Measurements from ENCODE around the gene MED12L.
"Not testable (repeated sequence)": the region's sequence is repeated elsewhere in the genome, so short reads cannot be mapped to it uniquely, and the experiment has no call there.

MED12L gene

DNA sequence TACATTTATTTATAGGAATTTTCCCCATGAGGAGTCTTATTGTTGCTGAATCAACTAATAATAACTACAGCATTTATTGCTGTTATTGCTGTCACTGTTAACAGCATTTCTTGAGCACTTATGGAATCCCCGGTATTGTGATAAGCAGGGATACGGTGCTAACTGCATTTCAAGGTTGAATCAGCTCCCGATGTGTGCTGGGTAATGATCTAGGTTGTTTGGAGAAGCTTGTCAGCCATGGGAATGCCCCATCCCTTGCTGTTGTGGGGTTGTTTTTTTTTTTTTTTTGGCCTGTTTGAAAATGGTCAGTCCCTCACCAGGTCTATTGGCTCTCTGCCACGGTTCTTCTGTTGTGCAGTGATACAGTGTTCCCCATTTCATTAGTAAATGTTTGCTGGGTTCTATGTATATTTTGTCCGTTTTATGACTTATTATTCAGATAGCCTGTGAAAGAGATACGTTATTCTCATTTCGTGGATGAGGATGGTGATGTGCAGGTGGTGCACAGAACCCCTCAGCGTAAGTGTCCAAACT lies 48.5 kb downstream of the MED12L start:
- DNase-seq (ENCODE audit: low read depth in 2 of 2), result no peak

DNA sequence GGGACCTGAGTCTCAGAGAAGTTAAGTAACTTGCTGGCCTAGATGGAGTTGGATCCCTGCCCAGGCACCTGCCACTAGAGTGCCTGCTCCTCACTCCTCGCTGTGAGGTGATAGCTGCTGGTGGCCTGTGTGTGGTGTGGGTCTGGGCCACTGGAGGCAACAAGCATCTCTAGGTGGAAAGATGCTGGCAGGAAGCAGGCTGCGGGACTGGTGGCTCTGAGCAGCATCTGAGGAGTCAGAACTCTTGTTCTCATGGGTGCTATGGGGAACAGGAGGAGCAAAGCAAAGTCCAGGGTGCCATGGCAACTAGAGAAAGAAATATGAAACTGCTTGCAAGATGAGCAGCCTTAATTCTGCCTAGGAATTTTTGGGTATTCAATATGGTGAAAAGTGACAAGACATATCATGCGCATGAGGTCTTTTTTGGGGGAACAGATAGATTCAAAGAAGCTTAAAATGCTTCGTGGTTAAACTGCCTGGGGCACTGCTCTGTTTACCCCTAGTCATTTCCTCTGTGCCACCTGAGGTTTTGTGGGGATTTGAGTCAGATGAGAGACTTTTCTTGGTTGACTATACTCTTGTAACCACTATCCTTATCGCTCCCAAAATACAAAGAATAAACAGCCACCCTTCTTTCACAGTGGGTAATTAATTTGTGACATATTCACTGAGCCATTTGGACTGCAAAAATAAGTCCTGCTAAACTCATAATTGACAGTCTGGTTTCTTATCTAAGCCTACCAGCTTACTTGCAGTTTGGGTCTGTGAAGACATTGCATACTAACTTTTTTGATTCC lies 50.3 kb downstream of the MED12L start:
- no peak for DNase-seq (ENCODE audit: low read depth in 2 of 2)

GRCh38 chr3:151142929-151143328 lies 57.5 kb downstream of the MED12L start:
- DNase-seq (ENCODE audit: low read depth in 2 of 2), result no peak

DNA sequence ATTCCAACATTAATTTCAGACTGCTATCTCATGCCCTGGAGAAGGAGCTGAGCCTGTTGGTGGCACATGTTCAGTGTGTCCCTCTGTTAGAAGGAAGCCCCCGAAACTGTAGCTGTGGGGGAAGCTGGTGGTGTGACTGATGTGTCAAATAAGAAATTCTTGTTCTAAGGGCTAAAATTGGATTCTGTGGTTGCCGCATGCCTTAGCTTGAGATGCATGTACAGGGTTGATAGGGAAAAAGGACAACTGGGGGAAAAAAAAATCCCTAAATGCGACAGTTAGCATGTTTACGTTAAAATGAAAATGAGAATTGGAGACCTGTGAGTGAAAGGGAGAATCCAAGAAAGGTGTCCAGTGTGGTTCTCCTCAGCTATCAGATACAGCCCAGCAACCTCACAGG lies 58.6 kb downstream of the MED12L start:
- DNase-seq (ENCODE audit: low read depth in 2 of 2), result no peak

- no peak for DNase-seq (ENCODE audit: low read depth in 2 of 2)
Measured at GRCh38 chr3:151144760-151145159, 59.3 kb downstream of the MED12L start.

DNA sequence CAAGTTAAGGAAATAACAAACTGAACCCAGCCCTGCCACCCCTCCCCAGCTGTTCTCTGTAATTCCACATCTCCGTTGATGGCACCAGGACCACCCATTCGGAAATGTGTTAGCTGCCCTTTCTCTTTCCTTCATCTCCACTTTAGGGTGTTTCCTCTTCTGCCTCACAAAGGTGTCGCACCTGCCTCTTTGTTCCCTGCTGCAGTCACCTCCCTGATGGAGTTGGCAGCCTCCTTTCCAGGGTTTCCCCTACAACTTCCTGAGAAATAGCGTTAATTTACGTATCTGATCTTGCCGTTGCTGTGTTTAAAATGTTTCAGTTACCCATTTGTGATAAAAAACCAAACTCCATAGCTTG lies 60.2 kb downstream of the MED12L start:
- DNase-seq (ENCODE audit: low read depth in 2 of 2), result no peak

GRCh38 chr3:151146071-151146730 lies 60.7 kb downstream of the MED12L start:
- peak; percentile 38 to 40 for DNase-seq (ENCODE audit: low read depth in 2 of 2)

GRCh38 chr3:151146731-151147091 lies 61.2 kb downstream of the MED12L start:
- no peak for DNase-seq (ENCODE audit: low read depth in 2 of 2)

DNA sequence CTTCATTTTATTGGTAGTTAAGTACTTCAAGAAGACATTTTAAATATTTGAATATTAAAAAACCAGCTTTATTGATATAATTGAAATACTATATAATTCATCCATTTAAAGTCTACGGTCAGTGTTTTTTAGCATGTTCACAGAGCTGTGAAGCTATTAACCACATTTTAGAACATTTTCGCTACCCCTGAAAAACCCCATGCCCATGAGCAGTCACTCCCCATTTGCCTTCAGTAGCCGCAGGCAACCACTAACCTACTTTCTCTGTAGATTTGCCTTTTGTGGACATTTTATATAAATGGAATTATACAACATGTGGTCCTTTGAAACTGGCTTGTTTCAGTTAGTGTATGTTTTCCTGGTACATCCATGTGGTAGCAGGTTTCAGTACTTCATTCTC lies 61.8 kb downstream of the MED12L start:
- DNase-seq (ENCODE audit: low read depth in 2 of 2), result no peak

- DNase-seq (ENCODE audit: low read depth in 2 of 2), result no peak
Measured at GRCh38 chr3:151152455-151153079, 67.1 kb downstream of the MED12L start.

GRCh38 chr3:151154566-151154965 lies 69.1 kb downstream of the MED12L start:
- no peak for DNase-seq (ENCODE audit: low read depth in 2 of 2)

DNA sequence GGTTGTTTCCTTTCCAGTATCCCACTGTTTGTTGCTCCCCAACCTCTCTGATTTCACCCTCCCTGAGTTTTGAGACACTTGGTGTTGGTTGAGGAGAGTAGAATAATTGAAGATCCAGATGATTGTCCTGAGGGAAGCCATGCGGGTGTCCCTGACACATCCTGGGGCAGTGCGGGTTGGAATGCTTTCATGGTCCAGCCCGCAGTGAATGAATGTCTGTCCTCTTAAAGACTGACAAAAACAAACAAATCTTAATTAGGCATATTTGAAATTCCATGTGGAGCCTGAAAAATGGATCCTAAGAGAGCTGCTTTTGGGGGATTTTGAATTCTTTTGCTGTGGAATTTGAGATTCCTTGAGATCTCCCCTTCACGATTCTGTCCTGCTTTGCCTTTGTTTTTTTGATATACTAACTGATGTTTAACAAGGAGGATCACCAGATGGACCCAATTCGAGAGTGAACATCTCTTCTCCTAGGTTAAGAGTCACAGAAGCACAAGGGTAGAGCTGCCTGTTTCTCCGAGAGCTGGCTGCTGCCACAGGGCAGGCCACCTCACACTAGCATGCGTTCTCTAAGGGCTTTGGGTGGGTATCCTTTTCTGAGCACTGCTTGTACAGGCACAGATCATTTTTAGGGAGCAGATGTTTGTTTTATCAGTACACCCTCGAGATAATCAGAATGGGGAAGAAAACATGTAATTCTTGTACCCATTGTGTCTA lies 70.1 kb downstream of the MED12L start:
- DNase-seq (ENCODE audit: low read depth in 2 of 2), result no peak

DNA sequence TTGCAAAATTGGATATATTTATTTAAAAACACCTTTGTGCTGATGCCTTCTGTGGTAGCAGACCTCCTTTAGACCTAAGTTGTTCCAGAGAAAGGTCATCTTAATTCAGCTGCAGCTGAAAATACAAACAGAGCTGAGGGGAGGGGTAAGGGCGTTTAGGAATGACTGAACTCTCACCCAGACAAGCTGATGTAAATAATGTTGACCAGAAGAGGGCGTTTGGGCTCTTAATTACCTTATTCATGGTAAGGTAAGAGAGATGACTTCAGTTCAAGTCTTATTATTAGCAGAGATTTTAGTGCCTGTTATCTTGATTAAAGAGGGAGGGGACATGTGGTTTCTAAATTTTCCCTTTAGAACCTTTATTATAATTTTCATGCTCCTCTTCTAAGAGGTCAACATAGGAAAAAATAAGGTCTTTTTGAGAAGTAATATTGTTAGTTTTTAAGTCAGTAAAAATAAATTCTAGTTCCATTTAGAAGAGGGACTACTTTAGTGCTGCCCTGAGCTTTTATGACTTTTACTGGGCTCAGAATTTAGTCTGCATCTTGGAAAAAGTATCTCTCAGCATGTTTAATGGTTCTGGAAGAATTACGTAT lies 71.3 kb downstream of the MED12L start:
- DNase-seq (ENCODE audit: low read depth in 2 of 2), result peak in 1 of 2 experiments; percentile 18

GRCh38 chr3:151159806-151160205 lies 74.3 kb downstream of the MED12L start:
- DNase-seq (ENCODE audit: low read depth in 2 of 2), result no peak

- no peak for DNase-seq (ENCODE audit: low read depth in 2 of 2)
Measured at GRCh38 chr3:151165226-151165625, 79.8 kb downstream of the MED12L start.

GRCh38 chr3:151166161-151166560 lies 80.7 kb downstream of the MED12L start:
- DNase-seq (ENCODE audit: low read depth in 2 of 2), result no peak

GRCh38 chr3:151168269-151169094 lies 83.0 kb downstream of the MED12L start:
- DNase-seq (ENCODE audit: low read depth in 2 of 2), result peak; percentile 19 to 31

DNA sequence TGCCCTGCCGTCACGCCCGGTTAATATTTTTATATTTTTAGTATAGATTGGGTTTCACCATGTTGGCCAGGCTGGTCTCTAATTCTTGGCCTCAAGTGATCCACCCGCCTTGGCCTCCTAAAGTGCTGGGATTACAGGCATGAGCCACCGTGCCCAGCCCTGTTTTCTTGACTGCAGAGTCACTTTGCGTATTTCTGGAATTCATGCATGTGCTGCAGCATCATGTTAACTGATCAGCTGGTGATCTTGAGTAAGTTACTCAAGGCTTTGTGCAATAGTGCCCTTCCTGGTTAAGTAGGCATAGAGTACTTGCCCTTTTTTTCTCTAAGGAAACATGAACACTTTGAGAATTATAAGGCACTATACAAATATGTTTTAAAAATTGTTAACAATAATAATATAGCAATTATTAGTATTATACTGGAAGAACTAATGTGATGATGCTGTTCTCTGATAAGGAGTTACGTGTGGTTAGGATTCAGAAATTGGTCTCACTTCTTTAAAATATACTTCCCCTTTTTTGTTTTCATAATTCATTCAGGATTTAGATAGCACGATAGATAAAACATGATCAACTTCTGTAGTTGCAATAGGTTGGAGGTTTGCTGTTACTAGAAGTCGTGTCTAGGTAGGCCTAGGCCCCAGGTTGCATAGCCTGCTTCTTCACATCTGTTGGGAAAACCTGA lies 83.9 kb downstream of the MED12L start:
- no peak for DNase-seq (ENCODE audit: low read depth in 2 of 2)

GRCh38 chr3:151169948-151170679 lies 84.7 kb downstream of the MED12L start:
- not testable (repeated sequence) for DNase-seq (ENCODE audit: low read depth in 2 of 2)

Data from fibroblast of skin of left biceps (primary cell).